ENCODE measurements around the gene RAB7A. TPM values are rescaled to one million over a fixed set of nuclear protein-coding genes. Genes with fewer than 3 reads are reported as not detected.

The RAB7A gene
- total and polyA plus RNA-seq, 7 donors, result 206 to 410 (median 316) TPM

DNA sequence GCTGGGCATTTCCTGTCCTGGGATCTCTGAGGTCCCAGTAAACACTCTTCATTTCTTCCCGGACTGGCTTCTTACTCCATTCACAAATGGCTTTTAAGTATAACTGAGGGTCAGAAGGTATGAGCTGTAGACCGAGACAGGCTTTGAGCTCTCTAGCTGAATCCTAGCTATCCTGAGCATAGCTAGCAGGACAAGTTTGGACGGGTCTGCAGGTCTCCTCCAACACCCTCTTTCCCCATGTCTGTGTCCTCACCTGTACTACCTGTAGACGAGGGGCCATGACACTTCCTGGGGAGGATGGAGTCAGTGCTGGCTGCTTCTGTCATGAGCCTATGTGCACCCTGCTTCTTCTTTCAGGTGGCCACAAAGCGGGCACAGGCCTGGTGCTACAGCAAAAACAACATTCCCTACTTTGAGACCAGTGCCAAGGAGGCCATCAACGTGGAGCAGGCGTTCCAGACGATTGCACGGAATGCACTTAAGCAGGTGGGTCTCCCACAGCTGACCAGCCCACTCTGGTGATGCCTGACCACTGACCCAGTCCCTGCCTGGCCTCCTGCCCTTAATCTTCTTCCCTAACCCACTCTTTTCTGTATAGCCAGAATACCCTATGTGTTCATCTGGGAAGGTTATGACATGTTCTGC, 81.3 kb downstream of the RAB7A start:
- WGBS, 3 donors, result 73 to 85% (median 80%) methylated on average over 9 of the region's 9 CpGs
- H3K4me3 ChIP-seq, result no peak overlapping the region
- H3K27me3 ChIP-seq (ENCODE audit: insufficient read depth in 3 of 3, low read length in 2 of 3), result no peaks in the 10 kb centered on the region
- no peak for ATAC-seq
- peak overlapping the region; percentile 90 for H3K27ac ChIP-seq
- no peaks in the 10 kb centered on the region for H3K9me3 ChIP-seq
- intact Hi-C loops (cut with DNase I), result loop anchor here in 1 of 2 donors (5.0 kb wide), 1 partner anchor 125 kb away; no protein-coding TSS in a partner anchor
- peaks cover 74% of the 10 kb centered on the region for H3K4me1 ChIP-seq
- DNase-seq, result no peak
- TF ChIP-seq, protein P1, sequence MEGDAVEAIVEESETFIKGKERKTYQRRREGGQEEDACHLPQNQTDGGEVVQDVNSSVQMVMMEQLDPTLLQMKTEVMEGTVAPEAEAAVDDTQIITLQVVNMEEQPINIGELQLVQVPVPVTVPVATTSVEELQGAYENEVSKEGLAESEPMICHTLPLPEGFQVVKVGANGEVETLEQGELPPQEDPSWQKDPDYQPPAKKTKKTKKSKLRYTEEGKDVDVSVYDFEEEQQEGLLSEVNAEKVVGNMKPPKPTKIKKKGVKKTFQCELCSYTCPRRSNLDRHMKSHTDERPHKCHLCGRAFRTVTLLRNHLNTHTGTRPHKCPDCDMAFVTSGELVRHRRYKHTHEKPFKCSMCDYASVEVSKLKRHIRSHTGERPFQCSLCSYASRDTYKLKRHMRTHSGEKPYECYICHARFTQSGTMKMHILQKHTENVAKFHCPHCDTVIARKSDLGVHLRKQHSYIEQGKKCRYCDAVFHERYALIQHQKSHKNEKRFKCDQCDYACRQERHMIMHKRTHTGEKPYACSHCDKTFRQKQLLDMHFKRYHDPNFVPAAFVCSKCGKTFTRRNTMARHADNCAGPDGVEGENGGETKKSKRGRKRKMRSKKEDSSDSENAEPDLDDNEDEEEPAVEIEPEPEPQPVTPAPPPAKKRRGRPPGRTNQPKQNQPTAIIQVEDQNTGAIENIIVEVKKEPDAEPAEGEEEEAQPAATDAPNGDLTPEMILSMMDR (IDR thresholded peaks at IDR 0.05), result no peak
- peaks cover 7 to 52% of the 10 kb centered on the region in 2 donors for H3K36me3 ChIP-seq (ENCODE audit: insufficient read depth in 1 of 2, low read depth in 1 of 2)

DNA sequence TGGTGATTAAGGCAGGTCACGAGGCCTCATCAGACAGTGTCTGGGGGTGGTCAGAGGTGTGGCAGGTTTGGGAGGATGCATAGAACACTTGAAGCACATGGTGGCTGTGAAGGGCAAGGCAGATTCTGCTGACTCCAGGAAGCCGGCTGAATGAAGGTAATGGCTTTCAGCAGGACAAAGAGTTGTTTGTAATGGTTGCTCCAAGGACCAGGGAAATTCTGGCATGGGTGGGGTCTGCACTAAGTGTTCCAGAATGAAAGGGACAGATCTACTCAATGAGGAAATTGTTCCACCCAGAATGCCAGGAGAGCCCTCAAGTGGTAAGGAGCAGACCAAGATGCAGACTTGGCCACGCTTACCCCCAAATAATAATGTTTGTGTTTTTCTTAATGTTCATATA, 82.7 kb downstream of the RAB7A start:
- WGBS, 3 donors, result 66 to 80% (median 66%) methylated on average over 3 of the region's 3 CpGs
- Histone ChIP-seq H3K36me3 (ENCODE audit: insufficient read depth in 1 of 2, low read depth in 1 of 2) (peaks cover 14 to 66% of the 10 kb centered on the region in 2 donors), H3K27ac (peak overlapping the region; percentile 90), H3K4me3 (no peak overlapping the region), H3K9me3 (no peaks in the 10 kb centered on the region), H3K4me1 (peaks cover 74% of the 10 kb centered on the region), H3K27me3 (ENCODE audit: insufficient read depth in 3 of 3, low read length in 2 of 3) (no peaks in the 10 kb centered on the region)
- TF ChIP-seq, protein P1 (IDR thresholded peaks at IDR 0.05), result no peak
- intact Hi-C loops (cut with DNase I), result loop anchor here in 1 of 2 donors (5.0 kb wide), 1 partner anchor 126 kb away; no protein-coding TSS in a partner anchor
- DNase-seq (no peak), ATAC-seq (peak in 1 of 4 donors; percentile 7)

DNA sequence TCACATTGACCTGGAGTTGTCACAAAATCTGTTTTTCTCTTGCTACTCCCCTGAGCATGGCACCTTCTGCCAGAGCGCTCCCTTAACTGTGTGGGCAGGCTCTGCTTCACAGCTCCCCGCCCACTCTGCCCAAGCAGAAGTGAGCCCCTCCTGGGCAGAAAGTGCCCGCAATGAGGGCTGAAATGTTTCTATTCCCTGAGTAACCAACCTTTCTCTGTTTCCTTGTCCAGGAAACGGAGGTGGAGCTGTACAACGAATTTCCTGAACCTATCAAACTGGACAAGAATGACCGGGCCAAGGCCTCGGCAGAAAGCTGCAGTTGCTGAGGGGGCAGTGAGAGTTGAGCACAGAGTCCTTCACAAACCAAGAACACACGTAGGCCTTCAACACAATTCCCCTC, 87.1 kb downstream of the RAB7A start:
- H3K4me3 ChIP-seq, result no peak overlapping the region
- peaks cover 23 to 67% of the 10 kb centered on the region in 2 donors for H3K36me3 ChIP-seq (ENCODE audit: insufficient read depth in 1 of 2, low read depth in 1 of 2)
- intact Hi-C loops (cut with DNase I), result no loop called here
- ATAC-seq, result no peak
- no peaks in the 10 kb centered on the region for H3K9me3 ChIP-seq
- TF ChIP-seq, protein P1 (IDR thresholded peaks at IDR 0.05), result no peak
- H3K27ac ChIP-seq, result peak overlapping the region; percentile 79
- WGBS, 3 donors, result 72 to 75% (median 74%) methylated on average over 8 of the region's 8 CpGs
- DNase-seq, result no peak
- no peaks in the 10 kb centered on the region for H3K27me3 ChIP-seq (ENCODE audit: insufficient read depth in 3 of 3, low read length in 2 of 3)
- peaks cover 64% of the 10 kb centered on the region for H3K4me1 ChIP-seq

DNA sequence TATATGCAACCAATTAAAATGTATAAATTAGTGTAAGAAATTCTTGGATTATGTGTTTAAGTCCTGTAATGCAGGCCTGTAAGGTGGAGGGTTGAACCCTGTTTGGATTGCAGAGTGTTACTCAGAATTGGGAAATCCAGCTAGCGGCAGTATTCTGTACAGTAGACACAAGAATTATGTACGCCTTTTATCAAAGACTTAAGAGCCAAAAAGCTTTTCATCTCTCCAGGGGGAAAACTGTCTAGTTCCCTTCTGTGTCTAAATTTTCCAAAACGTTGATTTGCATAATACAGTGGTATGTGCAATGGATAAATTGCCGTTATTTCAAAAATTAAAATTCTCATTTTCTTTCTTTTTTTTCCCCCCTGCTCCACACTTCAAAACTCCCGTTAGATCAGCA, 88.1 kb downstream of the RAB7A start:
- intact Hi-C loops (cut with DNase I), result no loop called here
- H3K36me3 ChIP-seq (ENCODE audit: insufficient read depth in 1 of 2, low read depth in 1 of 2), result peaks cover 22 to 61% of the 10 kb centered on the region in 2 donors
- H3K4me1 ChIP-seq, result peaks cover 55% of the 10 kb centered on the region
- WGBS, 3 donors, result 55 to 83% (median 60%) methylated on average over 5 of the region's 5 CpGs
- peak overlapping the region; percentile 79 for H3K27ac ChIP-seq
- DNase-seq (no peak), ATAC-seq (no peak)
- no peaks in the 10 kb centered on the region for H3K9me3 ChIP-seq
- no peaks in the 10 kb centered on the region for H3K27me3 ChIP-seq (ENCODE audit: insufficient read depth in 3 of 3, low read length in 2 of 3)
- TF ChIP-seq, protein P1 (IDR thresholded peaks at IDR 0.05), result no peak
- no peak overlapping the region for H3K4me3 ChIP-seq

All from psoas muscle (tissue), 8 donors.